NCI-H146 (cell line): ENCODE results near the gene RMDN2.

ENCODE experiments used
- DNase-seq: peaks from one replicate; lab custom pipeline; 2025; lab: John Stamatoyannopoulos, UW

Gene RMDN2

GRCh38 chr2:37925063-37925897 lies at the start of gene RMDN2:
Gene RMDN2, plus strand, starts transcription at chr2:37925287. Its CDS starts 3,991 bp downstream, at chr2:37929278.
- DNase-seq, result peak; percentile 95

- no peak for DNase-seq
Measured at GRCh38 chr2:37875403-37875906, 49.6 kb upstream of the RMDN2 start.

GRCh38 chr2:37876227-37876626 lies 48.9 kb upstream of the RMDN2 start:
- no peak for DNase-seq

GRCh38 chr2:37877457-37878315 lies 47.4 kb upstream of the RMDN2 start:
- DNase-seq, result peak; percentile 71

- DNase-seq, result no peak
Measured at GRCh38 chr2:37878536-37878935, 46.6 kb upstream of the RMDN2 start.

- no peak for DNase-seq
Measured at GRCh38 chr2:37880551-37880950, 44.5 kb upstream of the RMDN2 start.

GRCh38 chr2:37881397-37881796 lies 43.7 kb upstream of the RMDN2 start:
- DNase-seq, result peak; percentile 83

GRCh38 chr2:37882036-37882435 lies 43.1 kb upstream of the RMDN2 start:
- no peak for DNase-seq

- DNase-seq, result no peak
Measured at GRCh38 chr2:37883518-37883917, 41.6 kb upstream of the RMDN2 start.

GRCh38 chr2:37885329-37885993 lies 39.6 kb upstream of the RMDN2 start:
- no peak for DNase-seq

GRCh38 chr2:37886745-37887144 lies 38.3 kb upstream of the RMDN2 start:
- no peak for DNase-seq

GRCh38 chr2:37887286-37887685 lies 37.8 kb upstream of the RMDN2 start:
- no peak for DNase-seq

- peak; percentile 77 for DNase-seq
Measured at GRCh38 chr2:37890893-37891495, 34.1 kb upstream of the RMDN2 start.

- no peak for DNase-seq
Measured at GRCh38 chr2:37891846-37892435, 33.1 kb upstream of the RMDN2 start.

GRCh38 chr2:37892436-37893114 lies 32.5 kb upstream of the RMDN2 start:
- DNase-seq, result no peak

GRCh38 chr2:37893327-37893726 lies 31.8 kb upstream of the RMDN2 start:
- DNase-seq, result no peak

GRCh38 chr2:37894047-37894446 lies 31.0 kb upstream of the RMDN2 start:
- DNase-seq, result no peak

GRCh38 chr2:37894601-37895000 lies 30.5 kb upstream of the RMDN2 start:
- no peak for DNase-seq

- DNase-seq, result no peak
Measured at GRCh38 chr2:37895140-37895539, 29.9 kb upstream of the RMDN2 start.

- no peak for DNase-seq
Measured at GRCh38 chr2:37896319-37896718, 28.8 kb upstream of the RMDN2 start.

GRCh38 chr2:37897511-37897910 lies 27.6 kb upstream of the RMDN2 start:
- DNase-seq, result no peak
